Loucy (cell line): ENCODE results near the gene FAM13C.

Source experiments
- CTCF ChIP-seq: fragments of 200-600 bp; sonication (generic); conservative IDR thresholded peaks from 2 replicates; pipeline ENCODE4 v1.5.1; 2014; ENCODE audit warnings: mild to moderate bottlenecking, antibody characterized with exemption, low read length
- EZH2phosphoT487 ChIP-seq: fragments of 200-600 bp; IDR thresholded peaks from 2 replicates; pipeline ENCODE4 v1.6.1; 2018; ENCODE audit warnings: antibody characterized with exemption, mild to moderate bottlenecking, moderate library complexity, borderline replicate concordance

GRCh38 chr10:59245686-59246085, 116.7 kb downstream of the FAM13C start:
- TF ChIP-seq CTCF (no peak), EZH2phosphoT487 (no peak)
